Upper lobe of left lung (tissue), 6 donors: ENCODE results near the gene EXOC3L4. TPM values are rescaled to one million over a fixed set of nuclear protein-coding genes. Genes with fewer than 3 reads are reported as not detected.

Experiments used
- ATAC-seq, 2 donors: fragments of 200-7000 bp; cut with Tn5 transposase; one replicate each; pipeline ENCODE4 v1.9.1; 2022; ENCODE audit warnings: mild to moderate bottlenecking in 2 of 2, moderate library complexity in 2 of 2; ENCODE audit not compliant: low FRiP score in 2 of 2
- DNase-seq, 2 donors: peaks; one replicate each; pipeline ENCODE4 v3.0.0-alpha.2; 2019 to 2020
- H3K27ac ChIP-seq, 4 donors: fragments of 200-600 bp; sonication (generic); one replicate each; pipeline ENCODE4 v1.5.1; 2016 to 2019
- H3K27me3 ChIP-seq, 4 donors: fragments of 200-600 bp; sonication (generic); one replicate each; pipeline ENCODE4 v1.5.1; 2017 to 2019
- H3K36me3 ChIP-seq, 4 donors: fragments of 200-600 bp; sonication (generic); one replicate each; pipeline ENCODE4 v1.5.1; 2016 to 2019
- H3K4me1 ChIP-seq, 4 donors: fragments of 200-600 bp; sonication (generic); one replicate each; pipeline ENCODE4 v1.5.1; 2018 to 2019
- H3K4me3 ChIP-seq, 4 donors: fragments of 200-600 bp; sonication (generic); one replicate each; pipeline ENCODE4 v1.5.1; 2017 to 2019; ENCODE audit warnings: mild to moderate bottlenecking in 2 of 4, moderate library complexity in 1 of 4
- H3K9me3 ChIP-seq, 4 donors: fragments of 200-600 bp; sonication (generic); one replicate each; pipeline ENCODE4 v1.5.1; 2018 to 2019
- CTCF ChIP-seq, 6 experiments: fragments of 450-650 bp in 4 of 6; fragments of 200-600 bp in 2 of 6; sonication (generic) in 2 of 6; IDR thresholded peaks; one replicate each; pipeline ENCODE4 v1.5.1; 2016 to 2019; ENCODE audit warnings: antibody characterized with exemption in 6 of 6
- EP300 ChIP-seq, 4 donors: sonication (generic); formaldehyde crosslinking; IDR thresholded peaks; one replicate each; pipeline ENCODE4 v1.5.1; 2017; ENCODE audit warnings: antibody characterized with exemption in 4 of 4, control low read depth in 2 of 4
- POLR2A ChIP-seq, 4 donors: fragments of 450-650 bp; IDR thresholded peaks; one replicate each; pipeline ENCODE4 v1.5.1; 2016 to 2017; ENCODE audit warnings: antibody characterized with exemption in 4 of 4, mild to moderate bottlenecking in 2 of 4
- POLR2AphosphoS5 ChIP-seq, 2 donors: sonication (generic); formaldehyde crosslinking; IDR thresholded peaks; one replicate each; pipeline ENCODE4 v1.5.1; 2017; ENCODE audit warnings: antibody characterized with exemption in 2 of 2
- WGBS, 2 donors: methylation state at CpG; one replicate each; pipeline ENCODE4 v1.1.5; 2017 to 2018; 5-methylcytosine and 5-hydroxymethylcytosine counted together
- total RNA-seq, 6 donors: library from RNA; depleted of rRNA in 4 of 6; stranded (reverse); fragments of >200 nt in 4 of 6; gene quantifications; one replicate each; pipeline versions ENCODE4 v1.1.0 to v1.2.1, GENCODE V29; 2016 to 2021
- donor health status: DM: no; HTN: no; CAD: no; lungs with moderate emphysema.
- donor health status: DM: no; HTN: yes; CAD: no; lungs with severe emphysema.

Gene EXOC3L4
- total RNA-seq, 6 donors from 2014 or later = 0.30 to 7.6 (median 2.9) TPM

GRCh38 chr14:103109535-103110441 is 15.3 kb downstream of the EXOC3L4 start:
- ATAC-seq (peak in 1 of 2 donors; percentile 67), DNase-seq (peak in 1 of 2 donors; percentile 88)
- H3K27me3 ChIP-seq = peaks cover 0 to 2% (median under 1%) of the 10 kb centered on the region in 4 donors
- no peak for TF ChIP-seq POLR2A (IDR thresholded peaks at IDR 0.05)
- TF ChIP-seq POLR2AphosphoS5 (IDR thresholded peaks at IDR 0.05) = peak in 1 of 2 donors; percentile 23
- H3K27ac ChIP-seq = peak overlapping the region; percentile 32 to 77 (median 60)
- H3K4me3 ChIP-seq = no peak overlapping the region
- H3K9me3 ChIP-seq = no peaks in the 10 kb centered on the region
- no peaks in the 10 kb centered on the region for H3K36me3 ChIP-seq
- 41 to 65% methylated on average over 9 to 21 of the region's 32 CpGs for WGBS, 2 donors
- peaks cover 20 to 49% (median 43%) of the 10 kb centered on the region in 4 donors for H3K4me1 ChIP-seq

GRCh38 chr14:103110681-103111231 is 16.2 kb downstream of the EXOC3L4 start:
- WGBS, 2 donors = 32 to 71% methylated on average over 5 to 14 of the region's 14 CpGs
- Histone ChIP-seq H3K9me3 (no peaks in the 10 kb centered on the region), H3K27me3 (no peaks in the 10 kb centered on the region), H3K36me3 (no peaks in the 10 kb centered on the region), H3K4me1 (peaks cover 15 to 47% (median 44%) of the 10 kb centered on the region in 4 donors), H3K4me3 (no peak overlapping the region), H3K27ac (peak overlapping the region in 3 of 4 donors; percentile 35 to 77 (median 69))
- ATAC-seq (peak in 1 of 2 donors; percentile 9), DNase-seq (peak in 1 of 2 donors; percentile 71)
- TF ChIP-seq POLR2A (IDR thresholded peaks at IDR 0.05) (no peak), CTCF (IDR thresholded peaks at IDR 0.05) (no peak), EP300 (IDR thresholded peaks at IDR 0.05) (no peak), POLR2AphosphoS5 (IDR thresholded peaks at IDR 0.05) (no peak)

- Histone ChIP-seq H3K4me1 (peaks cover 15 to 49% (median 44%) of the 10 kb centered on the region in 4 donors), H3K9me3 (no peaks in the 10 kb centered on the region), H3K36me3 (no peaks in the 10 kb centered on the region), H3K27ac (peak overlapping the region in 2 of 4 donors; percentile 35 to 77), H3K27me3 (no peaks in the 10 kb centered on the region), H3K4me3 (no peak overlapping the region)
- TF ChIP-seq EP300 (IDR thresholded peaks at IDR 0.05) = no peak
- TF ChIP-seq CTCF (IDR thresholded peaks at IDR 0.05) = no peak
- DNase-seq (peak; percentile 38 to 59), ATAC-seq (peak in 1 of 2 donors; percentile 1)
- 47 to 86% methylated on average over 3 to 6 of the region's 6 CpGs for WGBS, 2 donors
Observed at GRCh38 chr14:103111232-103111868, 16.8 kb downstream of the EXOC3L4 start.

- Histone ChIP-seq H3K27ac (no peak overlapping the region), H3K4me3 (no peak overlapping the region), H3K27me3 (no peaks in the 10 kb centered on the region), H3K36me3 (no peaks in the 10 kb centered on the region), H3K4me1 (peaks cover 15 to 49% (median 44%) of the 10 kb centered on the region in 4 donors), H3K9me3 (no peaks in the 10 kb centered on the region)
- no peak for ATAC-seq
- TF ChIP-seq CTCF (IDR thresholded peaks at IDR 0.05) (no peak), POLR2AphosphoS5 (IDR thresholded peaks at IDR 0.05) (no peak), EP300 (IDR thresholded peaks at IDR 0.05) (no peak), POLR2A (IDR thresholded peaks at IDR 0.05) (no peak)
- 54 to 62% methylated on average over 2 to 9 of the region's 11 CpGs for WGBS, 2 donors
- peak in 1 of 2 donors; percentile 66 for DNase-seq
Observed at GRCh38 chr14:103112400-103113243, 18.1 kb downstream of the EXOC3L4 start.
